Endodermal cell (in vitro differentiated cells): ENCODE results near the gene PARD6G. TPM values are rescaled to one million over a fixed set of nuclear protein-coding genes. Genes with fewer than 3 reads are reported as not detected.
A peak's percentile ranks its signal among the peaks of the same experiment; 100 is the strongest.

ENCODE experiments used
- DNase-seq: peaks from one replicate; pipeline ENCODE4 v3.0.0-alpha.2; 2017
- H3K27ac ChIP-seq: 2 replicates; pipeline ENCODE4 v1.5.1; 2013; ENCODE audit warnings: mild to moderate bottlenecking, low read depth, low read length, moderate library complexity
- H3K27me3 ChIP-seq: 2 replicates; pipeline ENCODE4 v1.6.1; 2013; ENCODE audit warnings: mild to moderate bottlenecking, low read length, moderate library complexity; ENCODE audit not compliant: insufficient read depth, control insufficient read depth, poor library complexity, severe bottlenecking
- H3K36me3 ChIP-seq: 2 replicates; pipeline ENCODE4 v1.7.0; 2013; ENCODE audit warnings: mild to moderate bottlenecking, low read length, moderate library complexity; ENCODE audit not compliant: control insufficient read depth, insufficient read depth
- H3K4me1 ChIP-seq: one replicate; pipeline ENCODE4 v1.7.0; 2013; ENCODE audit warnings: low read length; ENCODE audit not compliant: control insufficient read depth, insufficient read depth
- H3K4me3 ChIP-seq: 2 replicates; pipeline ENCODE4 v1.5.1; 2013; ENCODE audit warnings: mild to moderate bottlenecking, low read length, moderate library complexity
- H3K9ac ChIP-seq: 2 replicates; pipeline ENCODE4 v1.6.1; 2013; ENCODE audit warnings: mild to moderate bottlenecking, low read length, moderate library complexity; ENCODE audit not compliant: poor library complexity, severe bottlenecking; ENCODE audit errors: extremely low read depth
- H3K9me3 ChIP-seq: 2 replicates; pipeline ENCODE4 v1.6.1; 2013; ENCODE audit warnings: mild to moderate bottlenecking, low read length, moderate library complexity; ENCODE audit not compliant: control insufficient read depth
- H3K27ac Mint-ChIP-seq: 2 replicates; pipeline ENCODE4 v1.8.0; 2020; ENCODE audit warnings: mixed read lengths
- H3K27me3 Mint-ChIP-seq: 2 replicates; pipeline ENCODE4 v1.8.0; 2021; ENCODE audit warnings: mild to moderate bottlenecking, mixed read lengths; ENCODE audit not compliant: insufficient read depth
- H3K36me3 Mint-ChIP-seq: 2 replicates; pipeline ENCODE4 v1.8.0; 2020; ENCODE audit warnings: low read depth, mixed read lengths
- H3K4me1 Mint-ChIP-seq: 2 replicates; pipeline ENCODE4 v1.8.0; 2020; ENCODE audit warnings: mixed read lengths
- H3K4me3 Mint-ChIP-seq: 2 replicates; pipeline ENCODE4 v1.8.0; 2020; ENCODE audit warnings: mild to moderate bottlenecking, moderate library complexity, mixed read lengths
- H3K9me3 Mint-ChIP-seq: 2 replicates; pipeline ENCODE4 v1.8.0; 2020; ENCODE audit warnings: mild to moderate bottlenecking, mixed read lengths
- WGBS, 2 experiments: methylation state at CpG; one replicate each; pipeline versions ENCODE4 v1.1.5 to v1.1.7; 2013; ENCODE audit warnings: missing lambda C conversion rate in 2 of 2, mixed read lengths in 1 of 2; ENCODE audit not compliant: insufficient coverage in 1 of 2, insufficient read length in 1 of 2; 5-methylcytosine and 5-hydroxymethylcytosine counted together
- total RNA-seq, 2 donors: library from RNA; stranded (reverse); fragmentation: NEBNext Ultra II Directional in 1 of 2; extraction: Animal tissue kit (Norgen Biotek cat#: 25700) in 1 of 2; gene quantifications; 2 replicates in 1 of 2; 3 replicates in 1 of 2; pipeline ENCODE4 v1.2.1, GENCODE V29; 2021
- TF ChIP-seq, protein P1 (sequence below): fragments of 200-600 bp; sonication (generic); conservative IDR thresholded peaks from 2 replicates; pipeline ENCODE4 v1.5.0; 2021; ENCODE audit warnings: antibody characterized with exemption, mild to moderate bottlenecking

PARD6G gene
- total RNA-seq, 2 donors from 2014 or later = 15.4 to 17.3 TPM

DNA sequence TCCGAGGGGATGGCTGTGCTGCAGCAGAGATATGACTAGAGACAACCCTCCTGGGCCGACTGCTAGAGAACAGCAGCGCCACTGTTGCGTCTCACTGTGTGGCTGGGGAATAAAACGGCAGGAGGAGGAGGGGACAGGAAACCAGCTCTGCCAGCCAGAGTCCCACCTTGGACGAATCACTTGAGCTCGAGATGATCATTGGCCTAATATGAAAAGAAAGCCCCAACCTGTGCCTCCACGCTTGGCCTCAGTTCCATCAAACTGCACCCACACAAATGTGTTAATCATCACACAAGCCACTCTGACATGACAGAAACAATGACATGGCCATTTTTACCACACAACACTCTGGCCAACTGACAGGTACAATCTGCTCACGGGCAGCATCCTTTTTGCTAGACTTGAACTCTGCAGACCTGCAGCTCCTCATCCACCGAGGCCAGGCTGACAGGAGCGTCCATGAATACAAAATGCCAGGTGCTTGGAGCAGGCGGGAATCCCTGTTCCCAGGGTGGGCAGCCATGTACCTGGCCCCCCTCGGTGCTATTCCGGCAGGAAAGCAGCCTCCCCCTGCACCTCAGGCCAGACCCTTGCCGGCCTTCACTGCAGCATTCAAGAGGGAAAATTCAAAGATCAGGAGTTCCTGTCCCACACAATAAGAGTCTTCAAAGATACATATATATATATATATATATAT, 52.3 kb downstream of the PARD6G start:
- no peak overlapping the region for H3K9ac ChIP-seq
- peak; percentile 36 for DNase-seq
- H3K36me3 Mint-ChIP-seq = no peaks in the 10 kb centered on the region
- no peaks in the 10 kb centered on the region for H3K27me3 ChIP-seq
- no peak overlapping the region for H3K27ac Mint-ChIP-seq
- no peak overlapping the region for H3K4me3 ChIP-seq
- no peaks in the 10 kb centered on the region for H3K27me3 Mint-ChIP-seq
- TF ChIP-seq, protein P1, sequence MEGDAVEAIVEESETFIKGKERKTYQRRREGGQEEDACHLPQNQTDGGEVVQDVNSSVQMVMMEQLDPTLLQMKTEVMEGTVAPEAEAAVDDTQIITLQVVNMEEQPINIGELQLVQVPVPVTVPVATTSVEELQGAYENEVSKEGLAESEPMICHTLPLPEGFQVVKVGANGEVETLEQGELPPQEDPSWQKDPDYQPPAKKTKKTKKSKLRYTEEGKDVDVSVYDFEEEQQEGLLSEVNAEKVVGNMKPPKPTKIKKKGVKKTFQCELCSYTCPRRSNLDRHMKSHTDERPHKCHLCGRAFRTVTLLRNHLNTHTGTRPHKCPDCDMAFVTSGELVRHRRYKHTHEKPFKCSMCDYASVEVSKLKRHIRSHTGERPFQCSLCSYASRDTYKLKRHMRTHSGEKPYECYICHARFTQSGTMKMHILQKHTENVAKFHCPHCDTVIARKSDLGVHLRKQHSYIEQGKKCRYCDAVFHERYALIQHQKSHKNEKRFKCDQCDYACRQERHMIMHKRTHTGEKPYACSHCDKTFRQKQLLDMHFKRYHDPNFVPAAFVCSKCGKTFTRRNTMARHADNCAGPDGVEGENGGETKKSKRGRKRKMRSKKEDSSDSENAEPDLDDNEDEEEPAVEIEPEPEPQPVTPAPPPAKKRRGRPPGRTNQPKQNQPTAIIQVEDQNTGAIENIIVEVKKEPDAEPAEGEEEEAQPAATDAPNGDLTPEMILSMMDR = no peak
- H3K27ac ChIP-seq = no peak overlapping the region
- no peak overlapping the region for H3K4me3 Mint-ChIP-seq
- no peaks in the 10 kb centered on the region for H3K9me3 Mint-ChIP-seq
- H3K36me3 ChIP-seq = no peaks in the 10 kb centered on the region
- H3K4me1 Mint-ChIP-seq = peaks cover 16% of the 10 kb centered on the region
- H3K9me3 ChIP-seq = no peaks in the 10 kb centered on the region
- peaks cover 3% of the 10 kb centered on the region for H3K4me1 ChIP-seq
- 86 to 90% methylated on average over 13 to 14 of the region's 15 CpGs for WGBS, 2 experiments

DNA sequence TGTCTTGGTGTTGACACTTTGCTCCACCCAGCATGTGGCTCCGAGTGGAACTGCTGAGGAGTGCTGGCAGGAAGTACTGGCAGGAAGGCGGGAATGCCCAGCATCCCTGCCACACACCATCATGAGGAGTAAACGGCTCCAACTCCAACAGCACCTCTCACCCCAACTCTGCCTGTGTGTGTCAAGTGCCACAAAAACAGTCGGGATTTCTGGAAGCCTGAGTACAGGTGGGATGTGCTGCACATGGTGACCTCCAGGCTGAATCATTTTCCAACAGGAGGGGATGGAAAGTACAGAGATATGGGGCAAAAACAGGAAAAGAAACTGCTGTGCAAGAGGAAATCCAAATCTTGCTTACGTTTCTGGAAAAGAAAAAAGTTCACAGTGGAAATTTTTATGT, 53.6 kb downstream of the PARD6G start:
- Mint-ChIP-seq H3K4me1 (peaks cover 14% of the 10 kb centered on the region), H3K27ac (no peak overlapping the region), H3K27me3 (no peaks in the 10 kb centered on the region), H3K9me3 (no peaks in the 10 kb centered on the region), H3K4me3 (no peak overlapping the region), H3K36me3 (no peaks in the 10 kb centered on the region)
- TF ChIP-seq, protein P1 = no peak
- Histone ChIP-seq H3K27ac (no peak overlapping the region), H3K9ac (no peak overlapping the region), H3K4me3 (no peak overlapping the region), H3K27me3 (no peaks in the 10 kb centered on the region), H3K36me3 (no peaks in the 10 kb centered on the region), H3K9me3 (no peaks in the 10 kb centered on the region), H3K4me1 (peaks cover 3% of the 10 kb centered on the region)
- WGBS, 2 experiments = 88 to 100% methylated on average over 1 to 5 of the region's 5 CpGs
- peak; percentile 28 for DNase-seq

DNA sequence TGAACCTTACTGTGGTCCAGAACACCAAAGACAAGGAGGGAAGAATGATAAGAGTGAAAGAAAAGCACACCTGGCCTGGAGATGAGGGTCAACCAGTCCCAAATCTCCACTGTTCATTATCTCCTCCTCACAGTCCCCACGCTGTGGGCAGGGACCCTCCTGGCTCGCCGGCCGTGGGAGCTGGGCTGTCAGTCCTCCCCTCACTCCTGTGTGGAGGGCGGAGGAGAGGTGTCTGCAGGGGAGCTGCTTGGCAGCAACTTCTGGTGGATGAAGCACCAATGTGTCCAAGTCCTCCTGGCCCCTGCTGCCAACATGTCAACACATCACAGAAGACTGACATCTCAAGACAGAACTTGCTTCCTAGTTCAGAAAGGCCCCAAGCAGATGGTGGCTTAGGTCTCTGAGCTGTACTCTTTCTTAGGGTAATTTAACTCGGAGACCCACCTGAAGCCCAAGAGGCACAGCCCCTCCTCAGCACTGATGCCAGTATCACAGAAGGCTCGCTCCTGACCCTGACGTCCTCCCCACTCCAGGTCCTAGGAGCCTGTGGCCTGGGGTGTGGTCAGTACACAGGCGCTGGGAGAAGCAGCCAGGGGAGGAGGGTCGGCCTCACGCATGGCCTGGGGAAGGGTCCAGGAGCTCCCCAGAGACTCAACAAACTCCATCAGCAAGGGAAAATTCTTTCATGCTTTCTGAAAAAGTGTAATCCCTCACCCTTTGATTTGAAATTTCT, 54.5 kb downstream of the PARD6G start:
- peak; percentile 26 for DNase-seq

More for the DNA sequence above, 54.5 kb downstream of the PARD6G start:
- WGBS, 2 experiments = 94 to 100% methylated on average over 1 to 11 of the region's 11 CpGs
- Mint-ChIP-seq H3K9me3 (no peaks in the 10 kb centered on the region), H3K36me3 (no peaks in the 10 kb centered on the region), H3K27ac (no peak overlapping the region), H3K4me1 (peaks cover 11% of the 10 kb centered on the region), H3K4me3 (no peak overlapping the region), H3K27me3 (no peaks in the 10 kb centered on the region)
- H3K9me3 ChIP-seq = no peaks in the 10 kb centered on the region
- no peaks in the 10 kb centered on the region for H3K36me3 ChIP-seq
- H3K27ac ChIP-seq = no peak overlapping the region
- peaks cover 3% of the 10 kb centered on the region for H3K4me1 ChIP-seq
- no peaks in the 10 kb centered on the region for H3K27me3 ChIP-seq
- no peak overlapping the region for H3K9ac ChIP-seq
- TF ChIP-seq, protein P1 = no peak
- H3K4me3 ChIP-seq = no peak overlapping the region
